Ovary (tissue), 9 donors: Measurements from ENCODE around the gene MTUS2. TPM values are rescaled to one million over a fixed set of nuclear protein-coding genes. Genes with fewer than 3 reads are reported as not detected.

Experiments used
- DNase-seq, 5 donors: peaks; one replicate each; pipeline ENCODE4 v3.0.0-alpha.2; 2019 to 2020
- H3K27ac ChIP-seq, 2 donors: fragments of 200-600 bp; one replicate each; pipeline versions ENCODE4 v1.5.1 to v1.8.0; 2019 to 2022
- H3K27me3 ChIP-seq: fragments of 200-600 bp; one replicate; pipeline ENCODE4 v1.8.0; 2022
- H3K36me3 ChIP-seq: fragments of 200-600 bp; sonication (generic); one replicate; pipeline ENCODE4 v1.5.1; 2019
- H3K4me1 ChIP-seq: one replicate; pipeline ENCODE4 v1.8.1; 2013; ENCODE audit warnings: mild to moderate bottlenecking, moderate library complexity; ENCODE audit not compliant: insufficient read depth
- H3K4me3 ChIP-seq: fragments of 200-600 bp; sonication (generic); one replicate; pipeline ENCODE4 v1.5.1; 2017
- H3K9me3 ChIP-seq, 2 donors: fragments of 200-600 bp in 1 of 2; sonication (generic) in 1 of 2; one replicate each; pipeline versions ENCODE4 v1.5.1 to v1.8.1; 2013 to 2019; ENCODE audit warnings: mild to moderate bottlenecking in 1 of 2, moderate library complexity in 1 of 2
- EP300 ChIP-seq: sonication (generic); formaldehyde crosslinking; IDR thresholded peaks from one replicate; pipeline ENCODE4 v1.6.1; 2017; ENCODE audit warnings: antibody characterized with exemption
- POLR2A ChIP-seq: fragments of 450-650 bp; IDR thresholded peaks from one replicate; pipeline ENCODE4 v1.6.1; 2017; ENCODE audit warnings: antibody characterized with exemption, mild to moderate bottlenecking, moderate library complexity
- WGBS, 3 donors: extraction: QIAGEN DNeasy Blood & Tissue Kit in 1 of 3; methylation state at CpG; one replicate each; pipeline versions ENCODE4 v1.1.5 to v1.1.7; 2013 to 2017; 5-methylcytosine and 5-hydroxymethylcytosine counted together
- intact Hi-C, 4 donors: fragments of 100-400 bp; cut with DNase I; formaldehyde crosslinking; loops; one replicate each; pipeline versions ENCODE4 v1.11.0 to v1.15.1; 2022 to 2023
- polyA plus RNA-seq, 2 donors: library from polyadenylated mRNA; stranded (reverse); fragments of 200-250 nt in 1 of 2; fragments of 350-450 nt in 1 of 2; fragmentation: Illumina TruSeq in 1 of 2; extraction: RNeasy Lipid Tissue Mini Kit (QIAGEN cat#74804) in 1 of 2; gene quantifications; one replicate each; pipeline ENCODE4 v1.2.3, GENCODE V29; 2013 to 2014
- total RNA-seq, 7 donors: library from RNA; depleted of rRNA in 2 of 7; stranded (reverse); fragments of >200 nt in 2 of 7; fragmentation: NEBNext Ultra II Directional in 3 of 7; extraction: Animal tissue kit (Norgen Biotek cat#: 25700) in 3 of 7; gene quantifications; one replicate each; pipeline versions ENCODE4 v1.1.0 to v1.2.4, GENCODE V29; 2016 to 2023
- TF ChIP-seq, protein P1 (sequence below), 3 donors: fragments of 450-650 bp in 2 of 3; fragments of 200-600 bp in 1 of 3; IDR thresholded peaks; one replicate each; pipeline versions ENCODE4 v1.5.1 to v1.8.0; 2016 to 2022; ENCODE audit warnings: antibody characterized with exemption in 3 of 3, mild to moderate bottlenecking in 1 of 3
- donor health status: DM: no; HTN: no; CAD: no; lungs with moderate emphysema.
- donor health status: DM: no; HTN: no; CAD: no.
- donor health status: Bipolar disorder and iron deficiency.
- donor health status: DM: yes; HTN: yes; CAD: no.
- donor health status: DM: no; HTN: no; CAD: no.
- donor health status: DM: yes; HTN: yes; CAD: no.

Gene MTUS2
- total and polyA plus RNA-seq, 9 donors: 1.5 to 8.7 (median 5.4) TPM

DNA sequence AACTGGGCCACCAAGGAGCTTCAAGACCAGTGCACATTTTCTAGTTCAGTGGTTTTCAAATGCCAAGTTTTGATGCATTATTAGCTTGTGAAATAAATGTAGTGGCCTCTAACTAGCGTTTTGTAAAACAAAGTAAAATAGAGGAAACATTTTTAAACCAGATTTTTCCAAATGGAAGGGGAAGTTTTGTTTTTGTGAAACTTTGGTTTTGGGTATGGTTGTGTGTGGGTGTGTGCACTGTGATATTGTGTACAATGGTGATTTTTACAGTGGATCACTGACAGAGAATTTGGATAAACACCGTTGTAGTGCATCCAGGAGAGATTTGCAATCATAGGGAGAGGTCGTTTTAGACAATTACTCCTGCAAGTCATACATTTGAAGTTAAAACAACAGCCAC, 666.4 kb downstream of the MTUS2 start:
- H3K4me1 ChIP-seq: no peaks in the 10 kb centered on the region
- H3K9me3 ChIP-seq: no peaks in the 10 kb centered on the region
- no peaks in the 10 kb centered on the region for H3K36me3 ChIP-seq
- intact Hi-C loops: no loop called here
- H3K27me3 ChIP-seq: no peaks in the 10 kb centered on the region
- no peak overlapping the region for H3K27ac ChIP-seq
- H3K4me3 ChIP-seq: no peak overlapping the region
- DNase-seq: peak in 1 of 5 donors; percentile 0
- TF ChIP-seq POLR2A (no peak), EP300 (no peak)
- TF ChIP-seq, protein P1, sequence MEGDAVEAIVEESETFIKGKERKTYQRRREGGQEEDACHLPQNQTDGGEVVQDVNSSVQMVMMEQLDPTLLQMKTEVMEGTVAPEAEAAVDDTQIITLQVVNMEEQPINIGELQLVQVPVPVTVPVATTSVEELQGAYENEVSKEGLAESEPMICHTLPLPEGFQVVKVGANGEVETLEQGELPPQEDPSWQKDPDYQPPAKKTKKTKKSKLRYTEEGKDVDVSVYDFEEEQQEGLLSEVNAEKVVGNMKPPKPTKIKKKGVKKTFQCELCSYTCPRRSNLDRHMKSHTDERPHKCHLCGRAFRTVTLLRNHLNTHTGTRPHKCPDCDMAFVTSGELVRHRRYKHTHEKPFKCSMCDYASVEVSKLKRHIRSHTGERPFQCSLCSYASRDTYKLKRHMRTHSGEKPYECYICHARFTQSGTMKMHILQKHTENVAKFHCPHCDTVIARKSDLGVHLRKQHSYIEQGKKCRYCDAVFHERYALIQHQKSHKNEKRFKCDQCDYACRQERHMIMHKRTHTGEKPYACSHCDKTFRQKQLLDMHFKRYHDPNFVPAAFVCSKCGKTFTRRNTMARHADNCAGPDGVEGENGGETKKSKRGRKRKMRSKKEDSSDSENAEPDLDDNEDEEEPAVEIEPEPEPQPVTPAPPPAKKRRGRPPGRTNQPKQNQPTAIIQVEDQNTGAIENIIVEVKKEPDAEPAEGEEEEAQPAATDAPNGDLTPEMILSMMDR (IDR thresholded peaks at IDR 0.05): no peak
- WGBS, 3 donors: 10 to 23% (median 12%) methylated on average over 3 of the region's 3 CpGs

DNA sequence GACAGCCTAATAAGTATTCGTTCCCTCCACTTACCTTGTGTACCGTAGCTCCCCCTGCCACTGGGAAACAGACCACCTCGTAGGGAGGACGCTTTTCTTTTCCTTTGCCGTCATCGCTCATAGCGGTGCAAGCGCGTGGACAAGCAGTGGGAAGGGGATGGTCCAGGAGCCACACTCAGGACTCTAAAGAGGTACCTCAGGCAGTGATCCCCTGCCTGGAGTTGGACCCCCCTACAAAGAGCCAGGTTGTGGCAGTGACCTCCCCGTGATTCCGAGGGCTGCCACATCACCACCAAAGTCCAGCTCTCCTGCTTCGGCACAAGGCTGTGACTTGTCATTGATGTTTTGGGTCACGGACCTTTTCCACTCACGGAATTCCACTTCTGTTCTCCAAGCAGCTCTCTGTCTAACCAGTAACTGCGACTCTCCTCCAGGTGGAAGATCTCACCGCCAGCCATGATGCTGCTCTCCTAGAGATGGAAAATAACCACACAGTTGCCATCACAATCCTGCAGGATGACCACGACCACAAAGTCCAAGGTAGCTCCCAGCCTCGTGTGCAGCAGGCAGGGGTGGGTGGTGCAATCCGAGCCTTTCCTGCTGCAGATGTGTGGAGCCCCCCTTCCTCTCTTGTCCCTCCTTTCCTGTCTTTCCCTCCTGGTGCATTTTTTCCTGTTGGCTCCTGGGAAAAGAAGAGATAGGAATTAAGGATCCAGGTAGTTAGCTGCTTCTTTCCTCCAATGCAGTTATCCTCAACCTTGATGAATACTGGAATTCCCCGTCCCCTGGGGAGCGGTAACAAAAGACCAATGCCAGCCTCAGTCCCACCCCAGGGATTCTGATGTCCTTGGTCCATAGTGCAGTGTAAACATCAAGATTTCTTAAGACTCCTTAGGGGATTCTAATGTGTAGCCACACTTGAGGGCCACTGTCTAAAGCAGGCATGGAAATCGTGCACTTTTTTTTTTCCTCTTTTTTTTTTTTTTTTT, 667.6 kb downstream of the MTUS2 start:
- H3K9me3 ChIP-seq: no peaks in the 10 kb centered on the region
- intact Hi-C loops: no loop called here
- peak in 1 of 5 donors; percentile 8 for DNase-seq
- H3K36me3 ChIP-seq: no peaks in the 10 kb centered on the region
- 85 to 89% (median 87%) methylated on average over 22 of the region's 22 CpGs for WGBS, 3 donors
- H3K27ac ChIP-seq: no peak overlapping the region
- no peaks in the 10 kb centered on the region for H3K4me1 ChIP-seq
- TF ChIP-seq POLR2A: no peak
- TF ChIP-seq EP300: no peak
- TF ChIP-seq, protein P1 (IDR thresholded peaks at IDR 0.05): no peak
- H3K4me3 ChIP-seq: no peak overlapping the region
- H3K27me3 ChIP-seq: no peaks in the 10 kb centered on the region

DNA sequence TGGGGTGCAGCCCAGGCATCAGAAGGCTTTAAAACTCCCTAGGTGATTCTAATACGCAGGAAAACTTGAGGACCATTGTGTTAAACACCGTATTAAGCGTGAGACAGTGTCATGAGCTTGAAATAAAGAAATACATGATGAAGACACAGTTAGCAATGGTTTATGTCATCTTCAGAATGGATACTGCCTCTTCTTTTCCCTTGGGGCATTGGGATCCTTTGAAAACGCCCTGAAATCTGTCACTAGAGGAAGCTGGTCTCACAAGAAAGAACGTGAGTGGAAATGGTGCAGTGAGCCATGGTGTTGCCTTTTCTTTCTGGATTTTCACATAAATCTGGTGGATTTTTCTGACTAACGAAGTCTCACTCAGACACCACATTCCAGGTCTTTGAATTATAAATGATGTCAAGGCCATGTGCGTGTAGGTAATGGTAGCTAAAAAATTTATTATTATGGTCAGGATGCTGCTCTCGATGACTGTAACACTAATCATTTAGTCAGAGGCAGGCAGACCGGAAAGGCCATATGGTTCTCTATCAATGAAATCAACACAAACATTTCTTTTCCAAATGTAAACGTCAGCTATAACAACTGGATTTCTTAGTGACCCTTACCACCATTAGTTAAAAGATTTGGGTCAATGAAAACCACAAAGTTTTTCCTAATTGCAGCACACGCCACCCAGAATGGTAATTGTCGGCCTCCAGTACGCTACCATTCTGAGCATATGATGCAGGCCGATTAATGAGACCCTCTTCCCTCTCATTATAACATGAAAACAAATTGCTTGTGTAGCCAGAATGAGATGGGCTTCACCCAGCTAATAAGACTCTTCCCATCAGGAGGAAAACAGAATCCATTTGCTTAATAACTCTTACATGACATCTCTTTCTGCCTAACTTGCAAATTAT, 669.8 kb downstream of the MTUS2 start:
- no peaks in the 10 kb centered on the region for H3K9me3 ChIP-seq
- intact Hi-C loops: no loop called here
- H3K36me3 ChIP-seq: no peaks in the 10 kb centered on the region
- H3K4me1 ChIP-seq: no peaks in the 10 kb centered on the region
- no peak for DNase-seq
- H3K4me3 ChIP-seq: no peak overlapping the region
- no peak overlapping the region for H3K27ac ChIP-seq
- no peaks in the 10 kb centered on the region for H3K27me3 ChIP-seq
- TF ChIP-seq EP300 (no peak), POLR2A (no peak)
- TF ChIP-seq, protein P1 (IDR thresholded peaks at IDR 0.05): no peak
- WGBS, 3 donors: 81 to 84% (median 83%) methylated on average over 14 of the region's 14 CpGs

DNA sequence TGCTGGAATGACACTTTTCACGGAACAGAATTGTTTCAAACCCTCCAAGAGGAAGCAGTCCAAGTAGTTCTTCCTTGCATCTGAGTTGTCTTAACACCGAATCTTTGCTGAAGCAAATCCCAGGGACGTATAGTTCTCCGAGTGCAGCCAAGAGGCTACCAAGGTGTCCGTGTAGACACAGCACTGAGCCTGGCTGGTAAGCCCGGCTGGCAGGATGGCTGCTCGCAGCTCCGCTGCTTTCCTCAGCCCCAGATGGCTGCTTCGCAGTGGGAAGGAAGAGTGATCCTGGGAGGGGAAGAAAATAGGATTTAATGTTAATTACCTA, 670.4 kb downstream of the MTUS2 start:
- Histone ChIP-seq H3K4me1 (no peaks in the 10 kb centered on the region), H3K27ac (no peak overlapping the region), H3K9me3 (no peaks in the 10 kb centered on the region), H3K27me3 (no peaks in the 10 kb centered on the region), H3K4me3 (no peak overlapping the region), H3K36me3 (no peaks in the 10 kb centered on the region)
- TF ChIP-seq EP300 (no peak), POLR2A (no peak)
- TF ChIP-seq, protein P1 (IDR thresholded peaks at IDR 0.05): no peak
- DNase-seq: peak in 1 of 5 donors; percentile 8
- 91 to 96% (median 94%) methylated on average over 9 of the region's 9 CpGs for WGBS, 3 donors
- intact Hi-C loops: no loop called here
